HG03521 (cell line): ENCODE data around the gene PROSER3.

ENCODE experiments used
- ATAC-seq: cut with Tn5 transposase; IDR thresholded peaks from one replicate; pipeline ENCODE4 v1.9.1; 2021; ENCODE audit warnings: mild to moderate bottlenecking, moderate library complexity; ENCODE audit not compliant: unreplicated experiment

The PROSER3 gene

GRCh38 chr19:35775298-35776101 lies 17.5 kb downstream of the PROSER3 start, which contains the start of gene ARHGAP33:
TSS of gene ARHGAP33 (plus strand) at chr19:35775564. CDS start at chr19:35775659, 95 bp downstream.
- ATAC-seq, result peak; percentile 93

GRCh38 chr19:35776102-35776788 lies 18.3 kb downstream of the PROSER3 start:
- no peak for ATAC-seq

GRCh38 chr19:35777086-35777841 lies 19.3 kb downstream of the PROSER3 start:
- no peak for ATAC-seq

- no peak for ATAC-seq
Observed at GRCh38 chr19:35777961-35778360, 20.0 kb downstream of the PROSER3 start.

- no peak for ATAC-seq
Observed at GRCh38 chr19:35779033-35779432, 21.1 kb downstream of the PROSER3 start.

GRCh38 chr19:35780058-35780457 lies 22.1 kb downstream of the PROSER3 start:
- ATAC-seq, result no peak

GRCh38 chr19:35780717-35781116 lies 22.7 kb downstream of the PROSER3 start:
- no peak for ATAC-seq

GRCh38 chr19:35781650-35782049 lies 23.7 kb downstream of the PROSER3 start:
- no peak for ATAC-seq

GRCh38 chr19:35782589-35782988 lies 24.6 kb downstream of the PROSER3 start:
- ATAC-seq, result no peak

GRCh38 chr19:35783469-35784434 lies 25.8 kb downstream of the PROSER3 start:
- no peak for ATAC-seq

GRCh38 chr19:35784503-35785338 lies 26.7 kb downstream of the PROSER3 start:
- no peak for ATAC-seq

- ATAC-seq, result no peak
Observed at GRCh38 chr19:35785339-35785627, 27.3 kb downstream of the PROSER3 start.

GRCh38 chr19:35786299-35787160 lies 28.6 kb downstream of the PROSER3 start:
- no peak for ATAC-seq

GRCh38 chr19:35787227-35787799 lies 29.3 kb downstream of the PROSER3 start:
- no peak for ATAC-seq

- no peak for ATAC-seq
Observed at GRCh38 chr19:35788205-35788960, 30.4 kb downstream of the PROSER3 start.

- no peak for ATAC-seq
Observed at GRCh38 chr19:35789195-35789977, 31.4 kb downstream of the PROSER3 start.
